Left lobe of liver (tissue), 2 donors: Measurements from ENCODE around the gene ARHGAP24. TPM values are rescaled to one million over a fixed set of nuclear protein-coding genes. Genes with fewer than 3 reads are reported as not detected.
A peak's percentile ranks its signal among the peaks of the same experiment; 100 is the strongest.

ENCODE experiments used
- ATAC-seq: fragments of 200-7000 bp; cut with Tn5 transposase; one replicate; pipeline ENCODE4 v1.9.1; 2020; ENCODE audit warnings: mild to moderate bottlenecking, moderate library complexity
- DNase-seq: peaks from one replicate; pipeline ENCODE4 v3.0.0-alpha.2; 2020; ENCODE audit warnings: low spot score
- total RNA-seq: library from RNA; stranded (reverse); gene quantifications from one replicate; pipeline ENCODE4 v1.2.1, GENCODE V29; 2021
- donor health status: DM: no; HTN: no; CAD: no; lungs with moderate emphysema.
- donor health status: DM: no; HTN: yes; CAD: no.

Gene ARHGAP24
- 6.8 TPM for total RNA-seq

DNA sequence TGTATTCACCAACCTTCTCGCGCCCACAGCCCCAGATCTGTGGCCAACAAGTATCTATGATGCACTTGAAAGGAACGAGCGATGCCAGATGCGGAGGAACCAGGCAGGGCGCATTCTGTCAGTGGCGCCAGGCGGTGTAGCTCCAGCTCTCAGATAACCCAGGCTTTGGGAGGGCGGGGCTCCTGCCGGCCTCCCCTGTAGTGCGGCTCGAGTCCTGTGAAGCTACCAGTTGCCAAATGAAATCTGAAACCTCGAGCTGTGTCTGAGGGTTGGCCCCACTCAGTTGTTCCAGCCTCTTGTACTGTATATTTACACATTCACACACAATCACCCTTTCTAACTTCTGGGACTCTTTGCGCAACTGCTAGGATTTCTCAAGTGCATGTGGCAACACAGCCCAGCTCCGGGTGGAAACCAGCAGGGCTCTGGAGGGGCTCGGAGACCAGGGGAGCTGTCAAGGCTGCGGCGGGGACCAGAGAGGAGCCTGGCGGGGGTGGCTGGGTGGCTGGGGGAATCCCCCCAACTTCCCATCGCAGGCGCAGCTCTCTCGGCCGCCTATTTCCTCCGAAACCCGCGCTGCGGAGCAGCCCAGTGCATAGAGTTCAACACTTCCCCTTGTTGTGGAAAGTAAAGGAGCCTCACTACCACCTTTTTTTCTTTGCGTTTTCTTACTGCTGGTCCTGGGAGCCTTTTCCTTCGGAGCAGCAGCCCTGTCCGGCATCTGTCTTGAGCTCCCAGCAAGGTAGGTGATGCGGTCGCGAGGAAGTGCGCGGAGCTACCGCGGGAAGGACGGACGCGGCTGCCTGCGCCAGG lies at the start of gene ARHGAP24:
Gene ARHGAP24 (plus strand): TSS at position 333 of the 813 bp plus-strand sequence.
- ATAC-seq (peak; percentile 97), DNase-seq (peak; percentile 80)

GRCh38 chr4:85426366-85426765 lies 48.6 kb upstream of the ARHGAP24 start:
- ATAC-seq (no peak), DNase-seq (no peak)

DNA sequence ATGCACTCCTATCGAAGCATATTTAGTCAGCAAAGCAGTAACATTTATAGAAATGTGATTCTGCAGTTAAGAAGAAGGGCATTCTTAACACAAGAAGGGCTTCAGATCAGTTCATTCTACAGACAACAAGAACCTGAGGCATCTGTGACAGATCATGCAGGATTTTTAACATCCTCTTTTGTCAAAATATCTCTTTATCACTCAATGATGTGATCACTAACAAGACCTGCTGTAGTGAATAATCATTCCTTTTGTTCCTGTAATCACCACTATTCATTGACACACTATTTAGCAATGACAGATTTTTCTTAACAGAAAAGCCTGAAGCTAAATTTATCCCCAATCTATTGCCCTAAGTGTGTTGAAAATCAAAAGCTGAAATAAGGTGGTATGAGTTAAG lies 47.8 kb upstream of the ARHGAP24 start:
- no peak for ATAC-seq

DNA sequence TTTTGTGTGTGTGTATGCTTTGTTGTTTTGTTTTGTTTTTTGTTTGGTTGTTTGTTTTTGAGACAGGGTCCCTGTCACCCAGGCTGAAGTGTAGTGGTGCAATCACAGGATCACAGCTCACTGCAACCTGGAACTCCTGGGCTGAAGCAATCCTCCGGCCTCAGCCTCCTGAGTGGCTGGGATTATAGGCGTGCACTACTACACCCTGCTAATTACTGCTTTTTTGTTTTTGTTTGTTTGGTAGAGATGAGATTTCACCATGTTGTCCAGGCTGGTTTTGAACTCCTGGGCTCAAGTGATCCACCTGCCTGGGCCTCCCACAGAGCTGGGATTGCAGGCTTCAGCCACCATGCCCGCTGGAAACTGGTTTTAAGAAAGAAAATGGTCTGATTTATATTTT lies 44.7 kb upstream of the ARHGAP24 start:
- ATAC-seq (no peak), DNase-seq (no peak)

More for the DNA sequence above, 47.8 kb upstream of the ARHGAP24 start:
- DNase-seq = no peak

- no peak for DNase-seq
Measured at GRCh38 chr4:85430697-85431096, 44.3 kb upstream of the ARHGAP24 start.

GRCh38 chr4:85431156-85431555 lies 43.8 kb upstream of the ARHGAP24 start:
- ATAC-seq (no peak), DNase-seq (no peak)

More at GRCh38 chr4:85430697-85431096, 44.3 kb upstream of the ARHGAP24 start:
- no peak for ATAC-seq

GRCh38 chr4:85431881-85432485 lies 43.0 kb upstream of the ARHGAP24 start:
- ATAC-seq (no peak), DNase-seq (no peak)

DNA sequence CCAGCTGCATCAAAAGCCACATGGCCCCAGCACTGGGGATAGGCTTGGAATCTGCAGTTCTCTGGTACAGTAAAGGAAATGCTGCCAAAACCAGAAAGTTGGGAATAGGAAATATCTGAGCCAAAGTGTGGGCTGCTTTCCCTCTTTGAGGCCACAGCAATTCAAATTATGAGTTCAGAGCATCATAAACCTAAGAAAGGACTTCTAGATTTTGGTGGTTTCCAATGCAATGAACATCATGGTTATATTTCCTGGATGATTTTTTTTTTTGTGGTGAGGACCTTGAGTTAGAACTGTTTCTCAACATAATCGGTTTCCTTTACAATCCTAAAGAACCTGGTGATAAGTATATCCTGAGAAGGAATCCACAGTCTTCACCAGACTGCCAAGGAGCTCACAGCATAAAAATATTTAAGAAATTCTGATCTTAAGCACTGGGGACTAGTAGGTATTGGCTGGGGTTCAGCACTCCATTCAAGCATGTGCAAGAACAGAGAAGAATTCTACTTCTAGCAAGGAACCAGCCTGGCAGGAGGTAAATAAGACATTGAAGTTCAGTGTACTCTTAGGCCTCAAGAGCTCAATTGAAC lies 29.8 kb upstream of the ARHGAP24 start:
- no peak for ATAC-seq
- DNase-seq = no peak

- no peak for DNase-seq
- no peak for ATAC-seq
Measured at GRCh38 chr4:85446141-85446861, 28.6 kb upstream of the ARHGAP24 start.

DNA sequence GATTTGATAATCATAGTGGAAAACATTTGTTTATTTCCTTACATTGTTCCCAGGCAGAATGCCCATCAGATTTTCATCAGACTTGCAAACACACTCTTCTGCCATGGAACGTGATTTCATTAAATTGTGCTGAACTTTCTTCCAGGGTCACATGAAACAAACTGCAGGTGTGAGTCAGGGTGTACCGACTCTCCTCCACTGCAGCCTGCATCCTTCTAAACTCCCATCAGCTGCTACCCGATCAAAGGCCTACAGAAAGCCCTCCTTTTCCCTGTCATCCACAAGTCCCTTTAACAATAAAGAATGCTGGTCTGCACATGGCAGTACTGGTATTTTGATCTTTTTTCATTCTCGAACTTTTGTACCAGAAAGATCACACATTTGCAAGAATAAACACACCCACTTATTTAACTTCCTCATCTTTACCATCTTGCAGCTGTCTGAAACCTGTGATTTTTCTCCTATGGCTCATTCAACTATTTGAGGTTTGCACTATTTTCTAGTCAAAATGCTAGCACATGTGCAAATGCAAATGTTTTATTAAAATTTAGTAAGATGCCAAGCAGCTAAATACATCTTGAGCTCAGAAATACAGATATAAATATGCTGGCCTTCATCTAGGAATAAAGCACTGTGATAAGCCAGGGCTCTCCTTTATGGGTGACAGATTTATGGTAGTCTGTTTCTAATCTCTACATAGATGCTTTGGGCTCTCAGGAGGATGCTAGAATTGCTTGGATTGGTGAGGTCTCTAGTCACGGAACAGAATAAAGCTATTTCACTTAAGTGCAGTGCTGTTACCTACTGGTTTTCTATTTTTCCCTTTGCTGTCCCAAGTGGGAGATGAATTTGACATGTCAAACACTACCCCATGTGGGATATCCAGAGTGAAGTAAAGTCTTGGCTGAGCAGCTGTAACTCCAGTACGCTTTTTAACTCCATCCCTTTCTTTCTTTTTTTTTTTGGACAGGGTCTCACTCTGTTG lies 25.8 kb upstream of the ARHGAP24 start:
- ATAC-seq (no peak), DNase-seq (no peak)

DNA sequence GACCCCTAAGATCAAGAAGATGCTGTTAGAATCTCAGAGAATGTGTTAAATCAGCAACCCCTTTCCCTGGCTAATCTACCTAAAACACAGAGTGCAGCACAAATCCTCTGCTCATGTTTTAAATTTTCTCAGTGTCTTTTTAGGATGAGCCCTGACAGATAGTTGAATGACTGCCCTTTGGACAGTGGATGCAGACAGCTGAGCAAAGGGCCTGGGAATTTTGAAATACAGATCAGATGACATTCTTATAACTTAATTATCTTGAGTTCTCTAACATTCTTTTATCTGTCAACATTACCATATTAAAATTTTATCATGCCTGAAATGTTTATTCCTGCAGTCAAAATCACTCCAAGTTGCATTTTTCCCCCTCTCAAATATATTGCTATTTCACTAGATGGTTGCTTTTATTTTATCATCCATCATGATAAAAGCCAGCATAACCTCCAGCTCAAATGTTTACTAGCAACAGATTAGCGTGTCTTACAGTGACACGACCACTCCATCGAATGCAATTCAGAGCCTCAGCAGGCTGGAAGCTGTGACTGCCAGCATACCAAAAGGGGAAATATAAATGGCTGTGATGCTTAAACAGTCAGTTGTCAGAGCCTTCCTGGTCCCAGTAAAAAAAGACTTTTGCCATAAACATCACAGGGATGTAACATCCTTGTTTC lies 22.8 kb upstream of the ARHGAP24 start:
- ATAC-seq = no peak
- no peak for DNase-seq

DNA sequence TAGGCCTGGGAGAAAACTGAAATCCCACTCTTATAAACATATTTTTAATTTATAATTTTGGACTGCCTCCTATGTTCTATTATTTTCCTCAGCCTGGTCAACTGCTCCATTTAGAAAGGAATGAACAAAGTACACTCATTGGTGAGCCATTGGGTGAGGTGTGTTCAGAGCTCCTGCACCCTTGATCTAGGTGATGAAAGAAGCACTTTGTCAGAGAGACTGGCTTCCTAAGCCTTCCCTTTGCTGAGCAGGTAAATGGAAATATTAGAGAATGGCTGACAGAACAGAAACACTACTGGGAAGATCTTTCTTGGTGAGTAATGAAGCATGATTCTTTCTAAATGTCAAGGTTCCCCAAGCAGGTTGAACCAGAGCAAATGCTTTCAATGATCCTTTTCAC lies 19.0 kb upstream of the ARHGAP24 start:
- DNase-seq = no peak
- ATAC-seq = no peak

DNA sequence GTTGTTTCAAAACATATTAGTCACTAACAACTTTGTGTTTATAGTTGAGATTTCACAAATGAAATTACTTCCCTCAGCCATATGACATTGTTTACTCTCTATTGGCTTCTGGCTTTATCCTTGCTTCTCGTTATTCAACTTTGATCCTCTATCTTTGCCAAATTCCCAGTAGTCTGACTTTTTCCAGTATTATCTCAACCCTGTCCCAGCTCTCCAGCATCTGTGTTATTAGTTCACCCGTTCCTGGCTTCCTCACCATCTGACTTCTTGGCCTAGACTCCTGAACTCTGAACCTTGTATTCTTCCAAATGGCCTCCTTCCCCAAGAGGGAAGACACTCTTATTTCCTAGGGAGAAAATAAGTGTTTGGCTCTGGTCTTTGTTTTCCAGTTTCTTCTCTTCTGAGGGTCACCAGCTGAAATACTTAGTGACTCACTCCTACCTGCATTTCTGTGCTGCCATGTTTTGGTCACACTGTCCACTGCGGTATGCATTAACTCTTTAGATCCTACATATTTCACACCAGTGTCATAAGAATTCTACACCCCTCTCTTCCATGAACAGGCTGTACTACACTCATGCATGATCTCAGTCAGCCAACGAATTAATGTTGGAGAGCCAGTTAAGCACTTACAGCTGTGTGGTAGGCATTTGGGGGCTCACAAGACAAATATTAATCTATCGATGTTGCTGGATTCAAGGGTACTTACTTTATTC lies 17.0 kb upstream of the ARHGAP24 start:
- DNase-seq (no peak), ATAC-seq (peak; percentile 71)

- DNase-seq (no peak), ATAC-seq (no peak)
Measured at GRCh38 chr4:85459736-85460135, 15.2 kb upstream of the ARHGAP24 start.

- ATAC-seq (no peak), DNase-seq (no peak)
Measured at GRCh38 chr4:85474356-85474755, 594 bp upstream of the ARHGAP24 start.

DNA sequence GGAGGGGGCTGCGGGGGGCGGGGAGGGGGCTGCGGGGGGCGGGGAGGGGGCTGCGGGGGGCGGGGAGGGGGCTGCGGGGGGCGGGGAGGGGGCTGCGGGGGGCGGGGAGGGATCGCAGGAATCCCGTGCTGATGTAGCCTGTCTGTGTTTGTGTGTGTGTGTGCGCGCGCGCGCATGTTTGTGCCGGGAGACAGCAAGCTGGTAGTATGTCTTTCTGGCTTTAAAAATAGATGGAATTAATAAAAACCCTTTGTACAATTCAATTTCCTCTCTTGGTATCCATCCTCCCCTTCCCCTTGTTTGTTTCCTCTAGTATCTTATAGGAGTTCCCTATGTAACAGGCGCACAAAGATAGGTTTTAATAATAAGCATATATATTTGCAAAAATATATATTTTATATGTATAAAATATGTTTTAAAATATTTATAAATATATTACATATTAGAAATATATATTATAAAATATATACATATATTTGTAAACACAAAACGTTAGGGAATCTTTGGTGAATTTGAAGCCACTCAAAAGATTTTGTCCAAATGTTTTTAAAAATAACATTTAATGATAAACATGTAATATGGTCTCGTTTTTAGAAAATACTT lies 782 bp downstream of the ARHGAP24 start:
- no peak for DNase-seq
- ATAC-seq = no peak

- DNase-seq (no peak), ATAC-seq (no peak)
Measured at GRCh38 chr4:85476381-85476780, 1.4 kb downstream of the ARHGAP24 start.

DNA sequence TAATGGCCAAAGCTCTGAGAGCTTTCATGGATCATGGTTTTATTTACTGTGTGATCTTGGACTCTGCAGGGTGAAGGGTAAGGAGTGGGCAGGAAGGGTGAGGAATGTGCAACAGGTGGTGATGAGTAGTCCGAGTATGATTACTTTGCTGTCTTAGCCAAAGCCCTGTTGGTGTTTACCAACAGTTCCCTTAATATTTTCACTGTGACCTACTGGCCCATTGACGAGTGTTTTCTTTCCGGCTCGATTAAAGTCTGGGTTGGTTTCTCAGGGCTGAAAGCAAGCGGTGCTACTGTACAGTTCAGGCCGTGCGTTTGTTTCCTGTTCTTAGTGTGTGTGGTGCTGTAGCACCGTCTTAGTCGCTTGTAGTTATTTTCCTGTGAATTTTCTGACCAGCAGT lies 2.6 kb downstream of the ARHGAP24 start:
- ATAC-seq = no peak
- no peak for DNase-seq

DNA sequence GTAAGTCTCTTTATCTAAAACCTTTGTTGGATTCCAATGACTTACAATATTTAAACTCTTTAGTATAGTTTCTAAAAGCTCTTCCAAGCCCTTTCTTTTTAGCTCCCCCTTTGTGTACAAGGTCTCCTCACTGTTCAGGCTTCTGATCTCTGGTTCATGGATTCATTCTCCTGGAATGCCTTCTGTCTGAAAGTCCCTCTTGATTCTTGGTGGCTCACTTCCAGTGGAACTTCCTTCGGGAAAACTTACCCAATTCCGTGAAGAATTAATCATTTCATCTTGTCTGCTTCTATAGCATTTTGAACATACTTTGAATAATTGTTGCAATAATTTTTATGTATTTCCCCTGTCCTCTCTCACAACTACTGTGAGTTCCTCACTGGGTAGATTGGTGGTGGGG lies 3.6 kb downstream of the ARHGAP24 start:
- ATAC-seq (no peak), DNase-seq (no peak)
